IMR-90 (cell line): ENCODE data around the gene DNAJC30. TPM values are rescaled to one million over a fixed set of nuclear protein-coding genes. Genes with fewer than 3 reads are reported as not detected.

Experiments used
- ATAC-seq: fragments of 200-7000 bp; cut with Tn5 transposase; 2 replicates; pipeline ENCODE4 v1.9.1; 2020; ENCODE audit warnings: low read depth, mild to moderate bottlenecking, moderate library complexity
- BruUV-seq: library from RNA; stranded (reverse); fragments of 400-500 nt; replicated peaks from 2 replicates; lab custom pipeline; 2021; lab: Mats Ljungman, UMichigan
- CTCF ChIA-PET: fragments of 300-600 bp; formaldehyde crosslinking; extraction: SDS; loops from one replicate; lab custom pipeline; 2021; ENCODE audit warnings: antibody characterized with exemption; lab: Yijun Ruan, JAX
- POLR2A ChIA-PET: fragments of 300-600 bp; sonication (Branson Sonifier 250); formaldehyde crosslinking; loops from one replicate; lab custom pipeline; 2022; ENCODE audit warnings: antibody characterized with exemption; ENCODE audit not compliant: unreplicated experiment; lab: Charles Lee
- DNase-seq: peaks from one replicate; pipeline ENCODE4 v3.0.0; 2013
- H2AFZ ChIP-seq: replicated peaks from 2 replicates; pipeline ENCODE3; 2013; ENCODE audit warnings: low read length, mild to moderate bottlenecking; ENCODE audit not compliant: poor library complexity
- H2AK5ac ChIP-seq: 2 replicates; pipeline ENCODE4 v1.6.1; 2013; ENCODE audit warnings: low read depth, low read length, inconsistent platforms
- H2AK9ac ChIP-seq: replicated peaks from 2 replicates; pipeline ENCODE3; 2013; ENCODE audit warnings: mild to moderate bottlenecking, low read depth, low read length, moderate library complexity; ENCODE audit not compliant: poor library complexity
- H2BK120ac ChIP-seq: 2 replicates; pipeline ENCODE4 v1.6.1; 2013; ENCODE audit warnings: low read depth, low read length, inconsistent platforms
- H2BK15ac ChIP-seq: 3 replicates; pipeline ENCODE4 v1.6.1; 2013; ENCODE audit warnings: low read depth, low read length, inconsistent platforms
- H2BK20ac ChIP-seq: 2 replicates; pipeline ENCODE4 v1.6.1; 2013; ENCODE audit warnings: low read depth, mild to moderate bottlenecking, inconsistent platforms, low read length, moderate library complexity
- H2BK5ac ChIP-seq: 2 replicates; pipeline ENCODE4 v1.6.1; 2013; ENCODE audit warnings: mild to moderate bottlenecking, low read depth, low read length, inconsistent platforms; ENCODE audit not compliant: poor library complexity, severe bottlenecking
- H3K14ac ChIP-seq: replicated peaks from 2 replicates; pipeline ENCODE4 v1.6.1; 2013; ENCODE audit warnings: low read depth, low read length, inconsistent platforms
- H3K18ac ChIP-seq: 2 replicates; pipeline ENCODE4 v1.6.1; 2013; ENCODE audit warnings: low read depth, low read length, control low read depth
- H3K23ac ChIP-seq: 2 replicates; pipeline ENCODE4 v1.6.1; 2013; ENCODE audit warnings: low read depth, low read length, inconsistent platforms
- H3K27ac ChIP-seq: 2 replicates; pipeline ENCODE4 v1.5.1; 2013; ENCODE audit warnings: mild to moderate bottlenecking, control low read depth, low read length; ENCODE audit not compliant: insufficient read depth
- H3K27me3 ChIP-seq: 2 replicates; pipeline ENCODE4 v1.6.1; 2013; ENCODE audit warnings: low read length; ENCODE audit not compliant: control insufficient read depth, insufficient read depth
- H3K36me3 ChIP-seq: 2 replicates; pipeline ENCODE4 v1.6.1; 2013; ENCODE audit warnings: low read length, mixed read lengths; ENCODE audit not compliant: control insufficient read depth, insufficient read depth
- H3K4ac ChIP-seq: 2 replicates; pipeline ENCODE4 v1.6.1; 2013; ENCODE audit warnings: low read depth, low read length, inconsistent platforms
- H3K4me1 ChIP-seq: 2 replicates; pipeline ENCODE4 v1.6.1; 2013; ENCODE audit warnings: low read length, mixed read lengths; ENCODE audit not compliant: control insufficient read depth, insufficient read depth
- H3K4me2 ChIP-seq: 2 replicates; pipeline ENCODE4 v1.6.1; 2013; ENCODE audit warnings: low read depth, mild to moderate bottlenecking, control low read depth, low read length, moderate library complexity
- H3K4me3 ChIP-seq: 2 replicates; pipeline ENCODE4 v1.5.1; 2013; ENCODE audit warnings: low read depth, mild to moderate bottlenecking, control low read depth, low read length, moderate library complexity; ENCODE audit not compliant: insufficient read depth
- H3K56ac ChIP-seq: 2 replicates; pipeline ENCODE4 v1.6.1; 2013; ENCODE audit warnings: low read length, inconsistent platforms; ENCODE audit not compliant: insufficient read depth; ENCODE audit errors: extremely low read depth
- H3K79me1 ChIP-seq, 2 experiments: 2 replicates each; pipeline ENCODE4 v1.6.1; 2013; ENCODE audit warnings: low read length in 2 of 2, inconsistent platforms in 1 of 2, low read depth in 1 of 2
- H3K9ac ChIP-seq: 2 replicates; pipeline ENCODE4 v1.6.1; 2013; ENCODE audit warnings: low read depth, low read length, control low read depth
- H3K9me1 ChIP-seq: 2 replicates; pipeline ENCODE4 v1.6.1; 2013; ENCODE audit warnings: low read length, inconsistent platforms; ENCODE audit not compliant: insufficient read depth
- H3K9me3 ChIP-seq: 2 replicates; pipeline ENCODE4 v1.6.1; 2013; ENCODE audit warnings: low read length; ENCODE audit not compliant: control insufficient read depth, insufficient read depth
- H4K20me1 ChIP-seq: 2 replicates; pipeline ENCODE4 v1.6.1; 2013; ENCODE audit warnings: low read length, inconsistent platforms; ENCODE audit not compliant: insufficient read depth
- H4K5ac ChIP-seq: 2 replicates; pipeline ENCODE4 v1.6.1; 2013; ENCODE audit warnings: mild to moderate bottlenecking, low read depth, low read length, control low read depth
- H4K8ac ChIP-seq, 2 experiments: 2 replicates each; pipeline ENCODE4 v1.6.1; 2013; ENCODE audit warnings: low read depth in 2 of 2, low read length in 2 of 2, control low read depth in 1 of 2, inconsistent platforms in 1 of 2
- H4K91ac ChIP-seq: 2 replicates; pipeline ENCODE4 v1.6.1; 2013; ENCODE audit warnings: low read depth, low read length, inconsistent platforms; ENCODE audit not compliant: insufficient read depth
- MAZ ChIP-seq: IDR thresholded peaks from 2 replicates; pipeline ENCODE4 v1.6.1; 2012; ENCODE audit warnings: low read depth, mild to moderate bottlenecking, low read length, improper control_type of control experiment, moderate library complexity, borderline replicate concordance
- RAD21 ChIP-seq: IDR thresholded peaks from 2 replicates; pipeline ENCODE4 v1.6.1; 2012; ENCODE audit warnings: low read length, improper control_type of control experiment
- RFX5 ChIP-seq: IDR thresholded peaks from 2 replicates; pipeline ENCODE4 v1.8.0; 2012; ENCODE audit warnings: low read depth, mild to moderate bottlenecking, low read length, moderate library complexity
- WGBS, 2 experiments: methylation state at CpG; one replicate each; pipeline versions ENCODE4 v1.1.5 to v1.1.7; 2013; ENCODE audit warnings: missing lambda C conversion rate in 2 of 2; ENCODE audit not compliant: insufficient read length in 1 of 2; ENCODE audit errors: extremely low coverage in 2 of 2; 5-methylcytosine and 5-hydroxymethylcytosine counted together
- dilution Hi-C: fragments of 300-500 bp; cut with HindIII; formaldehyde crosslinking; loops from one replicate; pipeline ENCODE4 v1.14.3; 2018; ENCODE audit warnings: low sequenced_read_pairs; ENCODE audit not compliant: unreplicated experiment
- in situ Hi-C: fragments of 300-500 bp; cut with MboI; formaldehyde crosslinking; loops from 3 replicates; pipeline ENCODE4 v1.14.3; 2019; ENCODE audit warnings: low sequenced_read_pairs, inconsistent platforms, mixed read lengths
- intact Hi-C: fragments of 100-400 bp; cut with micrococcal nuclease; formaldehyde crosslinking; loops from 2 replicates; pipeline ENCODE4 v1.10.0; 2022
- polyA plus RNA-seq, 3 experiments: library from polyadenylated mRNA; depleted of rRNA; stranded (reverse); fragments of >200 nt; gene quantifications; 2 replicates each; pipeline ENCODE4 v1.2.3, GENCODE V29; 2012; ENCODE audit warnings: low replicate concordance in 1 of 3
- total RNA-seq: library from RNA; depleted of rRNA; stranded (reverse); fragments of >200 nt; gene quantifications from 2 replicates; pipeline ENCODE4 v1.2.3, GENCODE V29; 2012

DNAJC30 gene
- total and polyA plus RNA-seq, 2 of the 4 experiments (the other 2 are of a cell fraction): 1.6 to 9.0 TPM

GRCh38 chr7:73635428-73636200, 47.6 kb downstream of the DNAJC30 start:
- H4K91ac ChIP-seq: no peak overlapping the region
- WGBS, 2 experiments: 90% methylated on average over 3 of the region's 8 CpGs; no CpG with 5 or more reads in 1 of the 2 experiments
- no peak overlapping the region for H3K14ac ChIP-seq
- no peak overlapping the region for H3K27ac ChIP-seq
- dilution Hi-C loops: no loop called here
- intact Hi-C loops: no loop called here
- no peak overlapping the region for H3K9ac ChIP-seq
- no peak overlapping the region for H3K23ac ChIP-seq
- H3K4ac ChIP-seq: no peak overlapping the region
- no peak overlapping the region for H3K4me3 ChIP-seq
- no peaks in the 10 kb centered on the region for H3K36me3 ChIP-seq
- H2BK20ac ChIP-seq: no peak overlapping the region
- no peaks in the 10 kb centered on the region for H3K9me1 ChIP-seq
- no peaks in the 10 kb centered on the region for H3K9me3 ChIP-seq
- H4K8ac ChIP-seq: no peak overlapping the region
- H4K5ac ChIP-seq: no peak overlapping the region
- H3K79me1 ChIP-seq: no peaks in the 10 kb centered on the region
- no peak overlapping the region for H2AFZ ChIP-seq
- TF ChIP-seq RFX5: no peak
- no peak for TF ChIP-seq MAZ
- TF ChIP-seq RAD21: no peak
- ChIA-PET POLR2A (no interaction called here), CTCF (interaction anchor here (1.3 kb wide), 1 partner anchor 17 kb away, joined by 3 read pairs; no protein-coding TSS in a partner anchor)
- H3K18ac ChIP-seq: no peak overlapping the region
- H2BK120ac ChIP-seq: no peak overlapping the region
- no peak overlapping the region for H3K4me2 ChIP-seq
- H2AK9ac ChIP-seq: no peak overlapping the region
- H4K20me1 ChIP-seq: no peaks in the 10 kb centered on the region
- ATAC-seq: no peak
- H3K4me1 ChIP-seq: peaks cover 4% of the 10 kb centered on the region; the same call in 1 of the 2 replicates
- H2BK5ac ChIP-seq: no peak overlapping the region
- no peak for DNase-seq
- H3K27me3 ChIP-seq: peaks cover 21% of the 10 kb centered on the region
- H2BK15ac ChIP-seq: no peak overlapping the region
- no peak overlapping the region for H3K56ac ChIP-seq
- in situ Hi-C loops: no loop called here
- BruUV-seq: no TSS peak
- H2AK5ac ChIP-seq: no peak overlapping the region
